Lower leg skin (tissue), 3 donors: ENCODE results near the gene RAPGEF2.

Source experiments
- CTCF ChIP-seq, 3 donors: fragments of 450-650 bp; IDR thresholded peaks; one replicate each; pipeline ENCODE4 v1.5.1; 2016; ENCODE audit warnings: antibody characterized with exemption in 3 of 3, mild to moderate bottlenecking in 3 of 3, moderate library complexity in 2 of 3
- POLR2A ChIP-seq, 2 donors: fragments of 450-650 bp; IDR thresholded peaks; one replicate each; pipeline ENCODE4 v1.6.1; 2016 to 2017; ENCODE audit warnings: antibody characterized with exemption in 2 of 2, mild to moderate bottlenecking in 1 of 2, moderate library complexity in 1 of 2

- TF ChIP-seq POLR2A (IDR thresholded peaks at IDR 0.05) = no peak
- no peak for TF ChIP-seq CTCF (IDR thresholded peaks at IDR 0.05)
These were observed 169.6 kb downstream of the RAPGEF2 start for GRCh38 chr4:159272273-159273140.
